Left ventricle myocardium inferior (tissue), 1 donor: ENCODE data around the gene ZMPSTE24. TPM values are rescaled to one million over a fixed set of nuclear protein-coding genes. Genes with fewer than 3 reads are reported as not detected.

Experiments
- DNase-seq: peaks from one replicate; pipeline ENCODE4 v3.0.0-alpha.2; 2020
- H3K27ac ChIP-seq: fragments of 200-600 bp; replicated peaks from 2 replicates; pipeline ENCODE4 v1.8.0; 2021
- H3K27me3 ChIP-seq: fragments of 200-600 bp; 2 replicates; pipeline ENCODE4 v1.8.0; 2021; ENCODE audit warnings: low read depth
- H3K36me3 ChIP-seq: fragments of 200-600 bp; 2 replicates; pipeline ENCODE4 v1.8.0; 2021
- H3K4me1 ChIP-seq: fragments of 200-600 bp; 2 replicates; pipeline ENCODE4 v1.8.0; 2021
- H3K4me3 ChIP-seq: fragments of 200-600 bp; 2 replicates; pipeline ENCODE4 v1.8.0; 2021; ENCODE audit warnings: mild to moderate bottlenecking, moderate library complexity
- H3K9me3 ChIP-seq: fragments of 200-600 bp; replicated peaks from 2 replicates; pipeline ENCODE4 v1.8.0; 2021
- intact Hi-C: fragments of 100-400 bp; cut with micrococcal nuclease; formaldehyde crosslinking; loops from one replicate; pipeline ENCODE4 v1.11.0; 2022
- total RNA-seq: library from RNA; stranded (reverse); fragmentation: NEBNext Ultra II Directional; extraction: Animal tissue kit (Norgen Biotek cat#: 25700); gene quantifications from one replicate; pipeline ENCODE4 v1.2.1, GENCODE V29; 2021
- TF ChIP-seq, protein P1 (sequence below): fragments of 200-600 bp; IDR thresholded peaks from 2 replicates; pipeline ENCODE4 v1.8.0; 2021; ENCODE audit warnings: antibody characterized with exemption, mild to moderate bottlenecking, borderline replicate concordance
- donor health status: DM: no; HTN: yes; CAD: no; lungs with severe emphysema.

The ZMPSTE24 gene
- total RNA-seq, 1 donor from 2014 or later = 33.8 TPM

DNA sequence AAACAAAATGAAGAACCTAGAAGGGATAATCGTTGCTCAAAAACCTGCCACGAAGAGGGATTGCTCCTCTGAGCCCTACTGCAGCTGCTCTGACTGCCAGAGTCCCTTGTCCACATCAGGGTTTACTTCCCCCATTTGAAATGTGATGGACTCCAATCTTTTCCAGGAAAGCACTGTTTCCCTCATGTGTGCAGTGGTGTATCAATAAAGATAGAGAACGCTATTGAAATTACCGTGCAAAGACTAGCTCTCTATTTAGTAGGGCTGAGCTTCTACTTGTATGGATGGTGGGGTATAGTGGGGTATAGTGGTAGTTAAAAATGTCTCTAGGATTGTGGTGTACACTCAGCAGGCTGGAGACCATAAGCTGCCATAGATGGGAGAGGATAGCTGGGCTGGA is 6.6 kb upstream of the ZMPSTE24 start:
- Histone ChIP-seq H3K36me3 (no peaks in the 10 kb centered on the region), H3K27me3 (no peaks in the 10 kb centered on the region), H3K9me3 (no peaks in the 10 kb centered on the region), H3K4me1 (peaks cover 17% of the 10 kb centered on the region), H3K27ac (no peak overlapping the region), H3K4me3 (no peak overlapping the region)
- DNase-seq = no peak
- intact Hi-C loops = no loop called here
- TF ChIP-seq, protein P1, sequence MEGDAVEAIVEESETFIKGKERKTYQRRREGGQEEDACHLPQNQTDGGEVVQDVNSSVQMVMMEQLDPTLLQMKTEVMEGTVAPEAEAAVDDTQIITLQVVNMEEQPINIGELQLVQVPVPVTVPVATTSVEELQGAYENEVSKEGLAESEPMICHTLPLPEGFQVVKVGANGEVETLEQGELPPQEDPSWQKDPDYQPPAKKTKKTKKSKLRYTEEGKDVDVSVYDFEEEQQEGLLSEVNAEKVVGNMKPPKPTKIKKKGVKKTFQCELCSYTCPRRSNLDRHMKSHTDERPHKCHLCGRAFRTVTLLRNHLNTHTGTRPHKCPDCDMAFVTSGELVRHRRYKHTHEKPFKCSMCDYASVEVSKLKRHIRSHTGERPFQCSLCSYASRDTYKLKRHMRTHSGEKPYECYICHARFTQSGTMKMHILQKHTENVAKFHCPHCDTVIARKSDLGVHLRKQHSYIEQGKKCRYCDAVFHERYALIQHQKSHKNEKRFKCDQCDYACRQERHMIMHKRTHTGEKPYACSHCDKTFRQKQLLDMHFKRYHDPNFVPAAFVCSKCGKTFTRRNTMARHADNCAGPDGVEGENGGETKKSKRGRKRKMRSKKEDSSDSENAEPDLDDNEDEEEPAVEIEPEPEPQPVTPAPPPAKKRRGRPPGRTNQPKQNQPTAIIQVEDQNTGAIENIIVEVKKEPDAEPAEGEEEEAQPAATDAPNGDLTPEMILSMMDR = no peak

DNA sequence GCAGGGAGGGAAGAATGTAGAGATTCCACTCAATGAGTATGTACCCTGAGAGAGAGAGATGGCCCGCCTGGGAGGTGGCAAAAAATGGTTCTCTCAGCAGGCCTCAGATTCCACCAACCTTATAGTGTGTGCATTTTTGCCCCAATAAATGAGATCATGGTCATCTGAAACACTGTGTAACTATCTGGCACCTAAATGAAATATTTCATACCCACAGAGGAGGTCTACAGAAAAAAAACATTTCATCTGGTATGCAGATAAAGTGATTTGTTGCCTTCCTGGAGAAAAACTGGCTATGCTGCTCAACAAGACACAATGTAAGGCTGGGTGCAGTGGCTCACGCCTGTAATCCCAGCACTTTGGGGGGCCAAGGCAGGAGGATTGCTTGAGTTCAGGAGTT is 5.4 kb upstream of the ZMPSTE24 start:
- H3K27ac ChIP-seq = no peak overlapping the region
- intact Hi-C loops = no loop called here
- no peaks in the 10 kb centered on the region for H3K27me3 ChIP-seq
- no peak for DNase-seq
- peaks cover 28% of the 10 kb centered on the region for H3K4me1 ChIP-seq
- no peak overlapping the region for H3K4me3 ChIP-seq
- TF ChIP-seq, protein P1 = no peak
- no peaks in the 10 kb centered on the region for H3K36me3 ChIP-seq
- H3K9me3 ChIP-seq = no peaks in the 10 kb centered on the region

DNA sequence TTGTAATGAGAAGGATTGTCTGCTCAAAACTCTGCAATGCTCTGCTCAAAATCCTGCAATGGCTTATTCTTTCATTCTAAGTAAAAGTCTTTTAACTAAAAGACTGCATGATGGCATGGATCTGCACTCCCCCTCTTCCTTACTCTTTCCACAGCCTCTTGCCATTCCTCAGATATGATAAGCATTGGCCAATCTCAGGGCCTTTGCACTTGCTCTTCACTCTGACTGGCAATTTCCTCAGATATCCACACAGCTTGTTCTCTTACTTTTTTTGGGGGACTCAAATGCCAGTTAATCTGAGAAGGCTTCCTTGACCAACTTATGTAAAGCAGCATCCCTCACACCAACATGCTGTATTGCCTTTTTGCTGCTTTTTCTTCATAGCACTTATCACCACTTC is 2.8 kb upstream of the ZMPSTE24 start:
- Histone ChIP-seq H3K27me3 (no peaks in the 10 kb centered on the region), H3K9me3 (no peaks in the 10 kb centered on the region), H3K36me3 (peaks cover 9% of the 10 kb centered on the region), H3K4me1 (peaks cover 52% of the 10 kb centered on the region), H3K4me3 (no peak overlapping the region), H3K27ac (no peak overlapping the region)
- DNase-seq = no peak
- intact Hi-C loops = no loop called here
- TF ChIP-seq, protein P1 = no peak

DNA sequence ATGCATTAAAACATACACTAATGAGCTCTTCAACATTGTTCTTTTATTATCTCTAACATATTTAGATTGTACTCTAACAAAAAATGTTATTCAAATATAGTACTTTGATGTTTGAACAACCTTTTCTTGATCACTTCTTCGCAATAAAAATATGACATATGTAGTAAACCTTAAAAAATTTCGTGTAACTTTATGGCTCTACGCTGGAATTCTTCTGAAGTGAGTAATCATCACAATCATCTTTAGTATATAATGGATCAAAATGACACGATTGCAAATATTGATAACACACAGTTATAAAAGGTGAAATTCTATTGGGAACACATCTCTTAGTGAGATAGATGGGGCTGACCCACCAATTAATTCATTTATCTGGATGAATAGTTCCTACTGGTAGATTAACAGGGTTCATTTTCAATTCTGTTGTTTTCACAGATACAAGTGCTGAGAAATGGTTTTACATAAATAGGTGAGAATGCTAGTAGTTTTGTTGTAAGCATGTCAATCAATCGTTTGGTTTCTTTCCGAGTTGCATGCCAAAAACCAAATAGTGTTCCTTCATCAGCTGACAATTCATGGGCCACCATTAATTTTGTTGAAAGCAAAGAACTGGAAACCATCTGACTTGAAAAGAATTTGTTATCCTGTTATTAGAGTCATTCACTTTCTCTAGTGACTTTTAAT is 1.5 kb upstream of the ZMPSTE24 start:
- H3K36me3 ChIP-seq = peaks cover 22% of the 10 kb centered on the region
- H3K9me3 ChIP-seq = no peaks in the 10 kb centered on the region
- H3K27me3 ChIP-seq = no peaks in the 10 kb centered on the region
- DNase-seq = no peak
- H3K4me1 ChIP-seq = peaks cover 65% of the 10 kb centered on the region
- TF ChIP-seq, protein P1 = no peak
- intact Hi-C loops = no loop called here
- H3K4me3 ChIP-seq = peak overlapping the region; percentile 78
- peak overlapping the region; percentile 96 for H3K27ac ChIP-seq

DNA sequence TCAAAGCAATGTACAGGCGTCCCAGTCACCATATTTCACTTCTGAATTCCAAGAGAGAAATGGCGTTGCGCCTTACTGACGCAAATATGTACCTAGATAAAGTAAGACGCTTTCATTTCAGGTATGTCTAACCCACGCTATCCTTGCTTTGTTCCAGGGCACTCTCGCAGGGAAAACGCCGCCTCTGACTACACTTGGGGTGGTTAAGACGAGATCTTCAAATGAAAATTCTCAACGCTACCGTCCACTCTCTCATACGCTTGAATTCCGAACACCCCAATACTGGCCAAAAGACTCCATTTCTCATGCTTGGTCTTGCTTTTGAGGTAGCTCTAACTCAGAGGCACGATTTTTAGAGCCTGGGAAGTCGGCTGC is 736 bp upstream of the ZMPSTE24 start:
- peaks cover 73% of the 10 kb centered on the region for H3K4me1 ChIP-seq
- intact Hi-C loops = no loop called here
- no peak for DNase-seq
- no peaks in the 10 kb centered on the region for H3K9me3 ChIP-seq
- H3K36me3 ChIP-seq = peaks cover 30% of the 10 kb centered on the region
- H3K27me3 ChIP-seq = no peaks in the 10 kb centered on the region
- H3K4me3 ChIP-seq = peak overlapping the region; percentile 78
- TF ChIP-seq, protein P1 = no peak
- H3K27ac ChIP-seq = peak overlapping the region; percentile 96
